Mononuclear cell (primary cell): ENCODE measurements around the gene HOXD9. TPM values are rescaled to one million over a fixed set of nuclear protein-coding genes. Genes with fewer than 3 reads are reported as not detected.

Experiments used
- H3K27me3 ChIP-seq: 2 replicates; pipeline ENCODE4 v1.6.0; 2011; ENCODE audit warnings: low read length, control low read depth; ENCODE audit not compliant: insufficient read depth
- H3K4me1 ChIP-seq: 2 replicates; pipeline ENCODE4 v1.5.1; 2011; ENCODE audit warnings: mild to moderate bottlenecking, low read length, control low read depth; ENCODE audit not compliant: insufficient read depth
- H3K4me3 ChIP-seq: 2 replicates; pipeline ENCODE4 v1.5.1; 2011; ENCODE audit warnings: mild to moderate bottlenecking, low read length, moderate library complexity
- H3K9me3 ChIP-seq: 2 replicates; pipeline ENCODE4 v1.5.1; 2011; ENCODE audit warnings: low read depth, mild to moderate bottlenecking, control low read depth, low read length
- total RNA-seq: library from RNA; depleted of rRNA; stranded (reverse); fragments of >200 nt; gene quantifications from one replicate; pipeline ENCODE4 v1.2.3, GENCODE V29; 2012

Gene HOXD9
- total RNA-seq, 1 donor = not detected

- H3K27me3 ChIP-seq = peaks cover 95% of the 10 kb centered on the region
- H3K4me1 ChIP-seq = no peaks in the 10 kb centered on the region
- no peak overlapping the region for H3K4me3 ChIP-seq
- no peaks in the 10 kb centered on the region for H3K9me3 ChIP-seq
These were observed 41.1 kb downstream of the HOXD9 start for GRCh38 chr2:176163672-176164056.

- no peak overlapping the region for H3K4me3 ChIP-seq
- peaks cover 99% of the 10 kb centered on the region for H3K27me3 ChIP-seq
- no peaks in the 10 kb centered on the region for H3K9me3 ChIP-seq
- no peaks in the 10 kb centered on the region for H3K4me1 ChIP-seq
These were observed 41.7 kb downstream of the HOXD9 start for GRCh38 chr2:176164201-176164600.

GRCh38 chr2:176164611-176165369 lies 42.3 kb downstream of the HOXD9 start:
- Histone ChIP-seq H3K4me3 (no peak overlapping the region), H3K4me1 (no peaks in the 10 kb centered on the region), H3K9me3 (no peaks in the 10 kb centered on the region), H3K27me3 (peaks cover 99% of the 10 kb centered on the region)

GRCh38 chr2:176165370-176166050 lies 43.0 kb downstream of the HOXD9 start:
- Histone ChIP-seq H3K4me3 (no peak overlapping the region), H3K4me1 (no peaks in the 10 kb centered on the region), H3K27me3 (peaks cover 99% of the 10 kb centered on the region), H3K9me3 (no peaks in the 10 kb centered on the region)

- Histone ChIP-seq H3K4me1 (no peaks in the 10 kb centered on the region), H3K27me3 (peaks cover 99% of the 10 kb centered on the region), H3K9me3 (no peaks in the 10 kb centered on the region)
These were observed 43.8 kb downstream of the HOXD9 start for GRCh38 chr2:176166272-176166671.

GRCh38 chr2:176167398-176167797 lies 44.9 kb downstream of the HOXD9 start:
- Histone ChIP-seq H3K4me3 (no peak overlapping the region), H3K9me3 (no peaks in the 10 kb centered on the region), H3K4me1 (no peaks in the 10 kb centered on the region), H3K27me3 (peaks cover 99% of the 10 kb centered on the region)

More at GRCh38 chr2:176166272-176166671, 43.8 kb downstream of the HOXD9 start:
- no peak overlapping the region for H3K4me3 ChIP-seq

GRCh38 chr2:176169181-176169580 lies 46.7 kb downstream of the HOXD9 start:
- no peaks in the 10 kb centered on the region for H3K9me3 ChIP-seq
- peaks cover 99% of the 10 kb centered on the region for H3K27me3 ChIP-seq
- H3K4me1 ChIP-seq = no peaks in the 10 kb centered on the region
- H3K4me3 ChIP-seq = no peak overlapping the region

- Histone ChIP-seq H3K4me1 (no peaks in the 10 kb centered on the region), H3K4me3 (no peak overlapping the region), H3K9me3 (no peaks in the 10 kb centered on the region), H3K27me3 (peaks cover 99% of the 10 kb centered on the region)
These were observed 47.2 kb downstream of the HOXD9 start for GRCh38 chr2:176169711-176170110.

- H3K27me3 ChIP-seq = peaks cover 99% of the 10 kb centered on the region
These were observed 48.2 kb downstream of the HOXD9 start for GRCh38 chr2:176170602-176171305.

GRCh38 chr2:176171351-176172006 lies 49.0 kb downstream of the HOXD9 start:
- no peaks in the 10 kb centered on the region for H3K4me1 ChIP-seq
- H3K27me3 ChIP-seq = peaks cover 99% of the 10 kb centered on the region
- H3K4me3 ChIP-seq = no peak overlapping the region
- H3K9me3 ChIP-seq = no peaks in the 10 kb centered on the region

More at GRCh38 chr2:176170602-176171305, 48.2 kb downstream of the HOXD9 start:
- no peaks in the 10 kb centered on the region for H3K4me1 ChIP-seq
- H3K4me3 ChIP-seq = no peak overlapping the region
- H3K9me3 ChIP-seq = no peaks in the 10 kb centered on the region

GRCh38 chr2:176172007-176172894 lies 49.7 kb downstream of the HOXD9 start:
- Histone ChIP-seq H3K9me3 (no peaks in the 10 kb centered on the region), H3K4me1 (no peaks in the 10 kb centered on the region), H3K4me3 (no peak overlapping the region), H3K27me3 (peaks cover 99% of the 10 kb centered on the region)

GRCh38 chr2:176172895-176173566 lies 50.5 kb downstream of the HOXD9 start:
- Histone ChIP-seq H3K4me3 (no peak overlapping the region), H3K4me1 (no peaks in the 10 kb centered on the region), H3K27me3 (peaks cover 99% of the 10 kb centered on the region), H3K9me3 (no peaks in the 10 kb centered on the region)

- no peak overlapping the region for H3K4me3 ChIP-seq
- H3K27me3 ChIP-seq = peaks cover 100% of the 10 kb centered on the region
- no peaks in the 10 kb centered on the region for H3K4me1 ChIP-seq
- H3K9me3 ChIP-seq = no peaks in the 10 kb centered on the region
These were observed 51.3 kb downstream of the HOXD9 start for GRCh38 chr2:176173567-176174381.
